DOHH2 (cell line): ENCODE results near the gene FIBCD1.

Experiments used
- H3F3A ChIP-seq: fragments of 200-600 bp; sonication (generic), shearing (Covaris generic); 2 replicates; pipeline ENCODE4 v1.6.0; 2016; ENCODE audit warnings: antibody characterized with exemption, mild to moderate bottlenecking; ENCODE audit not compliant: control insufficient read depth, insufficient read depth
- H3K27ac ChIP-seq: fragments of 200-600 bp; sonication (generic); 2 replicates; pipeline ENCODE4 v1.5.1; 2014; ENCODE audit warnings: low read depth, mild to moderate bottlenecking, low read length, moderate library complexity
- H3K27me3 ChIP-seq: fragments of 200-600 bp; sonication (generic); 2 replicates; pipeline ENCODE4 v1.6.1; 2014; ENCODE audit warnings: mild to moderate bottlenecking, low read length, mixed read lengths; ENCODE audit not compliant: control insufficient read depth
- H3K36me3 ChIP-seq: fragments of 200-600 bp; sonication (generic); 2 replicates; pipeline ENCODE4 v1.6.1; 2014; ENCODE audit warnings: mild to moderate bottlenecking, low read length, moderate library complexity, mixed read lengths; ENCODE audit not compliant: control insufficient read depth
- H3K4me1 ChIP-seq: fragments of 200-600 bp; sonication (generic); 2 replicates; pipeline ENCODE4 v1.6.1; 2014; ENCODE audit warnings: mild to moderate bottlenecking, low read length, mixed read lengths; ENCODE audit not compliant: control insufficient read depth
- H3K4me2 ChIP-seq: fragments of 200-600 bp; sonication (generic); 2 replicates; pipeline ENCODE4 v1.6.0; 2014; ENCODE audit warnings: mild to moderate bottlenecking, low read length, moderate library complexity
- H3K4me3 ChIP-seq: fragments of 200-600 bp; sonication (generic); 2 replicates; pipeline ENCODE4 v1.5.1; 2014; ENCODE audit warnings: mild to moderate bottlenecking, low read length, mixed read lengths
- H3K79me2 ChIP-seq: fragments of 200-600 bp; sonication (generic); 2 replicates; pipeline ENCODE4 v1.6.1; 2014; ENCODE audit warnings: mild to moderate bottlenecking, low read length, mixed read lengths; ENCODE audit not compliant: control insufficient read depth
- H3K9me2 ChIP-seq: fragments of 200-600 bp; sonication (generic); replicated peaks from 2 replicates; pipeline ENCODE4 v1.6.1; 2014; ENCODE audit warnings: mild to moderate bottlenecking, low read length, mixed read lengths; ENCODE audit not compliant: control insufficient read depth
- H3K9me3 ChIP-seq: fragments of 200-600 bp; sonication (generic); 2 replicates; pipeline ENCODE4 v1.6.1; 2014; ENCODE audit warnings: antibody characterized with exemption, low read length, mixed read lengths; ENCODE audit not compliant: control insufficient read depth, insufficient read depth
- H4K20me1 ChIP-seq: fragments of 200-600 bp; sonication (generic); 2 replicates; pipeline ENCODE4 v1.6.0; 2014; ENCODE audit warnings: low read depth, mild to moderate bottlenecking, antibody characterized with exemption, low read length, moderate library complexity; ENCODE audit not compliant: control insufficient read depth, insufficient read depth
- EZH2phosphoT487 ChIP-seq: fragments of 200-600 bp; sonication (generic); IDR thresholded peaks from 2 replicates; pipeline ENCODE4 v1.6.1; 2017; ENCODE audit warnings: borderline replicate concordance, mild to moderate bottlenecking, antibody characterized with exemption, low read length, moderate library complexity, mixed read lengths
- TF ChIP-seq, protein P1 (sequence below): fragments of 200-600 bp; sonication (generic); IDR thresholded peaks from one replicate; pipeline ENCODE4 v1.5.1; 2014; ENCODE audit warnings: antibody characterized with exemption, mild to moderate bottlenecking, low read depth, low read length; ENCODE audit not compliant: poor library complexity, severe bottlenecking

The FIBCD1 gene

DNA sequence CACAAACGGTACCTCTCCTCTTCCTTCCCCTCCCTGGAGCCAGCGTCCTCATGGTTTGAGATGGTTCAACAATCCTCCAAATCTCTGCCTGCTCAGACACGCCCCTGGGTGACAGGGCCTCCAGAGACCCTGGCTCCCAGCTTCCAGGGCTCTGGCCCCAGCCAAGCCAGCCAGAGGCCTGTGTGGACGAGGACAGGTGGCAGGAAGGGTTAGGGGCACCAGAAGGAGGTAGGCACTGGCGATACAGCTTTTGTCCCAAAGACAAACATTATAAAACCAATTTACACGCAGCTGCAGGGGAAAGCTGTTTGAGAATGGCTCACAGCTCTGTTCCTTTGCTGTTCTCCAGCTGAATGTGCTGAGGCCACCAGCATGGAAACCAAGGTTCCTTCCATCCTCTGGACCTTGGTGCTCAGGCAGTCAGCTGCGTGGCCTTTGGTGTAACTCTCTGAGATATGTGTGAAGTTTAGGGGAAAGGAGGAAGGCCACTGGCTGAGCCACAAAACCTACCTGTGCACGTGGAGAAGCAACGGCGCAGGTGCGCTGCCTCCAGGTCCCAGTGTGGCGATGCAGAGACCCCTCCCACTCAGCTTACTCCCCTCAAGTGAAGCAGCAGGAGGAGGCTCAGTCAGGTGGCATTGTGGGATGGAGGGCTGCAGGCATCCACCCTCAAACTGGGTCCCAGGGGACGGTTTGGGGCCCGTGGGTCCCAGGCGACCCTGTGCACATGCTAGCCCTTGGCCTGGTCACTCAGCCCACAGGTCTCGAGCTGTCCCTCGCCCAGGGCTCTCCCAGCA lies 38.1 kb downstream of the FIBCD1 start:
- H3K4me2 ChIP-seq: no peak overlapping the region
- no peaks in the 10 kb centered on the region for H3K4me1 ChIP-seq
- TF ChIP-seq, protein P1, sequence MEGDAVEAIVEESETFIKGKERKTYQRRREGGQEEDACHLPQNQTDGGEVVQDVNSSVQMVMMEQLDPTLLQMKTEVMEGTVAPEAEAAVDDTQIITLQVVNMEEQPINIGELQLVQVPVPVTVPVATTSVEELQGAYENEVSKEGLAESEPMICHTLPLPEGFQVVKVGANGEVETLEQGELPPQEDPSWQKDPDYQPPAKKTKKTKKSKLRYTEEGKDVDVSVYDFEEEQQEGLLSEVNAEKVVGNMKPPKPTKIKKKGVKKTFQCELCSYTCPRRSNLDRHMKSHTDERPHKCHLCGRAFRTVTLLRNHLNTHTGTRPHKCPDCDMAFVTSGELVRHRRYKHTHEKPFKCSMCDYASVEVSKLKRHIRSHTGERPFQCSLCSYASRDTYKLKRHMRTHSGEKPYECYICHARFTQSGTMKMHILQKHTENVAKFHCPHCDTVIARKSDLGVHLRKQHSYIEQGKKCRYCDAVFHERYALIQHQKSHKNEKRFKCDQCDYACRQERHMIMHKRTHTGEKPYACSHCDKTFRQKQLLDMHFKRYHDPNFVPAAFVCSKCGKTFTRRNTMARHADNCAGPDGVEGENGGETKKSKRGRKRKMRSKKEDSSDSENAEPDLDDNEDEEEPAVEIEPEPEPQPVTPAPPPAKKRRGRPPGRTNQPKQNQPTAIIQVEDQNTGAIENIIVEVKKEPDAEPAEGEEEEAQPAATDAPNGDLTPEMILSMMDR: no peak
- no peak for TF ChIP-seq EZH2phosphoT487
- no peaks in the 10 kb centered on the region for H3K9me3 ChIP-seq
- H3K36me3 ChIP-seq: no peaks in the 10 kb centered on the region
- no peaks in the 10 kb centered on the region for H3F3A ChIP-seq
- H3K4me3 ChIP-seq: no peak overlapping the region
- H4K20me1 ChIP-seq: no peaks in the 10 kb centered on the region
- H3K79me2 ChIP-seq: no peaks in the 10 kb centered on the region
- H3K9me2 ChIP-seq: no peaks in the 10 kb centered on the region
- H3K27me3 ChIP-seq: no peaks in the 10 kb centered on the region
- no peak overlapping the region for H3K27ac ChIP-seq

DNA sequence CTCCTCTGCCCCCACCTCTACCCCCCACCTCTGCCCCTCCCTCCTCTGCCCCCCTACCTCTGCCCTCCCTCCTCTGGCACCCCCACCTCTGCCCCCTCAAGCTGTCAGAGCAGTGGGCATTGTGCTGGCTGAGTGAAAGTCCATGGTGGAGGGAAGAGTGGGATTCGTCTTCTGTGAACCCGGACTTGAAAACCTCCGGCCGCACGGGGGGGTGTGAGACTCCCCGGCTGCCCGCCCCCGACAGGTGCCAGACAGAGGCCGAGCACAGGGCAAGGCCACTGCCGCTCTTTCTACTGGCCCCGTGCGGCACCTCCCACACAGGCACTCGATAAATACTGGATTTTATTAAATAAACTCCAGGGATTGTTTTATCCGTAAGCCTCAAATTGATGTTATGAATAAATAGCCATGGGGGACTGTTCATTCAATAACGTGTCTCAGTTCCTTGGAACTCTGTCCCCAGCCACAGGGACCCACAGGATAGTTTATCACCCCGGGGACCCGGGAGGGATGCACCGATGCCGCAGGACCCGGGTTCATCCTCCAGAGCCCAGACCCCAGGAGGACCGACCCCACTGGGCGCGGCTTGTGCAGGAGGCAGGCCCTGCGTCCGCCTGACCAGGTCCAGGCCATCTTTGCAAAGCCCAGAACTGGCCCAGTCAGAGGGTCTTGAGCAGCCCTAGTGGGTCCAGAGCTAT lies 39.8 kb downstream of the FIBCD1 start:
- H3K36me3 ChIP-seq: no peaks in the 10 kb centered on the region
- no peaks in the 10 kb centered on the region for H3K9me2 ChIP-seq
- H4K20me1 ChIP-seq: no peaks in the 10 kb centered on the region

DNA sequence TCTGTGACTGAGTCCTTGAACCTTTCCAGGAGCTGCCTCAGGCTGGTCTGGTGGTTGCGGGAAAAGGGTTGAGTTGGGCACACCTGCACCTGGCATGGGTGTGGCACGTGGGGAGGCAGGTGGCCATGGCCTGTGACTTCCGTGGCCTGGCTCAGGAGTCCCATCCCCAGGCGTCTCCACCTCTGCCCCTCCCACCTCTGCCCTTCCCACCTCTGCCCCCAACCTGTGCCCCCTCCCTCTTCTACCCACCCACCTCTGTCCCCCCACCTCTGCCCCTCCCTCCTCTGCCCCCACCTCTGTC lies 40.5 kb downstream of the FIBCD1 start:
- no peak for TF ChIP-seq EZH2phosphoT487
- TF ChIP-seq, protein P1: no peak
- no peaks in the 10 kb centered on the region for H3K79me2 ChIP-seq
- H3K9me2 ChIP-seq: no peaks in the 10 kb centered on the region
- no peaks in the 10 kb centered on the region for H3K4me1 ChIP-seq
- no peaks in the 10 kb centered on the region for H3K27me3 ChIP-seq
- H3K27ac ChIP-seq: no peak overlapping the region
- no peak overlapping the region for H3K4me3 ChIP-seq
- H4K20me1 ChIP-seq: no peaks in the 10 kb centered on the region
- no peaks in the 10 kb centered on the region for H3K36me3 ChIP-seq
- H3K4me2 ChIP-seq: no peak overlapping the region
- no peaks in the 10 kb centered on the region for H3K9me3 ChIP-seq
- no peaks in the 10 kb centered on the region for H3F3A ChIP-seq

More for the DNA sequence above, 39.8 kb downstream of the FIBCD1 start:
- H3K27ac ChIP-seq: no peak overlapping the region
- no peaks in the 10 kb centered on the region for H3K9me3 ChIP-seq
- no peaks in the 10 kb centered on the region for H3K27me3 ChIP-seq
- H3K4me1 ChIP-seq: no peaks in the 10 kb centered on the region
- H3K79me2 ChIP-seq: no peaks in the 10 kb centered on the region
- H3K4me3 ChIP-seq: no peak overlapping the region
- no peaks in the 10 kb centered on the region for H3F3A ChIP-seq
- no peak overlapping the region for H3K4me2 ChIP-seq
- TF ChIP-seq, protein P1: no peak
- TF ChIP-seq EZH2phosphoT487: no peak
